Motor neuron (in vitro differentiated cells): Measurements from ENCODE around the gene GBE1. TPM values are rescaled to one million over a fixed set of nuclear protein-coding genes. Genes with fewer than 3 reads are reported as not detected.

Experiments used
- ATAC-seq, 8 experiments: fragments of 200-7000 bp; cut with Tn5 transposase; replicated peaks in 6 of 8; 2 replicates each; pipeline ENCODE4 v1.8.0; 2021; ENCODE audit warnings: mild to moderate bottlenecking in 8 of 8, moderate library complexity in 8 of 8
- H3K27ac ChIP-seq, 2 donors: fragments of 250-450 bp; sonication (Bioruptor Pico); 2 replicates each; pipeline ENCODE4 v1.9.0; 2021; ENCODE audit warnings: antibody characterized with exemption in 2 of 2, mild to moderate bottlenecking in 2 of 2, moderate library complexity in 1 of 2
- H3K4me1 ChIP-seq, 2 donors: fragments of 250-450 bp; sonication (Bioruptor Pico); replicated peaks in 1 of 2; 2 replicates each; pipeline ENCODE4 v1.6.1; 2021; ENCODE audit warnings: antibody characterized with exemption in 2 of 2, mild to moderate bottlenecking in 2 of 2, moderate library complexity in 1 of 2
- H3K4me3 ChIP-seq, 5 donors: fragments of 250-450 bp; sonication (Bioruptor Pico); 2 replicates each; pipeline ENCODE4 v1.9.0; 2021; ENCODE audit warnings: antibody characterized with exemption in 5 of 5, mild to moderate bottlenecking in 5 of 5, moderate library complexity in 4 of 5
- WGBS, 10 experiments: fragments of 450-650 bp; shearing (Covaris generic); methylation state at CpG; one replicate each; pipeline ENCODE4 v1.0.0; 2022; 5-methylcytosine and 5-hydroxymethylcytosine counted together
- in situ Hi-C, 9 experiments: fragments of 400-800 bp; cut with MboI; loops; one replicate each; pipeline ENCODE4 v1.15.0; 2021; ENCODE audit warnings: low sequenced_read_pairs in 9 of 9, low pct_unique_long_range_greater_than_20kb in 2 of 9; ENCODE audit not compliant: unreplicated experiment in 9 of 9
- total RNA-seq, 8 experiments: library from RNA; unstranded; fragments of 300-600 nt; gene quantifications; 2 replicates each; pipeline versions ENCODE4 v1.2.3 to v1.2.4, GENCODE V29; 2022

The GBE1 gene
- total RNA-seq, 8 experiments from 2014 or later, result 17.9 to 47.9 (median 19.5) TPM

GRCh38 chr3:81676706-81677456 lies 84.6 kb downstream of the GBE1 start:
- in situ Hi-C loops, result loop anchor here in 1 of 9 experiments (25.0 kb wide), 1 partner anchor 460 kb away; no protein-coding TSS in a partner anchor

GRCh38 chr3:81674690-81675089 lies 86.8 kb downstream of the GBE1 start:
- Histone ChIP-seq H3K27ac (no peak overlapping the region), H3K4me3 (no peak overlapping the region), H3K4me1 (no peaks in the 10 kb centered on the region)
- in situ Hi-C loops, result loop anchor here in 1 of 9 experiments (25.0 kb wide), 1 partner anchor 463 kb away; no protein-coding TSS in a partner anchor
- no peak for ATAC-seq

More at GRCh38 chr3:81676706-81677456, 84.6 kb downstream of the GBE1 start:
- no peak overlapping the region for H3K4me3 ChIP-seq
- peak in 1 of 8 experiments; percentile 58 for ATAC-seq
- no peaks in the 10 kb centered on the region for H3K4me1 ChIP-seq
- 76 to 93% (median 84%) methylated on average over 2 to 5 of the region's 5 CpGs for WGBS, 10 experiments
- no peak overlapping the region for H3K27ac ChIP-seq

GRCh38 chr3:81668283-81668682 lies 93.2 kb downstream of the GBE1 start:
- no peak overlapping the region for H3K27ac ChIP-seq
- no peaks in the 10 kb centered on the region for H3K4me1 ChIP-seq
- no peak overlapping the region for H3K4me3 ChIP-seq
- WGBS, 10 experiments, result 74 to 100% (median 93%) methylated on average over 1 to 3 of the region's 3 CpGs
- ATAC-seq, result no peak
- in situ Hi-C loops, result no loop called here

GRCh38 chr3:81666502-81667121 lies 94.8 kb downstream of the GBE1 start:
- H3K4me1 ChIP-seq, result no peaks in the 10 kb centered on the region
- no peak overlapping the region for H3K4me3 ChIP-seq
- no peak overlapping the region for H3K27ac ChIP-seq
- no peak for ATAC-seq
- in situ Hi-C loops, result no loop called here

- ATAC-seq, result no peak
- Histone ChIP-seq H3K27ac (no peak overlapping the region), H3K4me1 (no peaks in the 10 kb centered on the region), H3K4me3 (no peak overlapping the region)
- in situ Hi-C loops, result no loop called here
- WGBS, 10 experiments, result 90 to 100% (median 99%) methylated on average over 1 to 7 of the region's 10 CpGs; no CpG with 5 or more reads in 6 of the 10 experiments
These were observed 98.3 kb downstream of the GBE1 start for GRCh38 chr3:81663114-81663513.

GRCh38 chr3:81660036-81660435 lies 101.4 kb downstream of the GBE1 start:
- WGBS, 10 experiments, result 86 to 100% (median 100%) methylated on average over 1 of the region's 1 CpG; no CpG with 5 or more reads in 2 of the 10 experiments
- ATAC-seq, result no peak
- in situ Hi-C loops, result no loop called here
- Histone ChIP-seq H3K4me1 (no peaks in the 10 kb centered on the region), H3K4me3 (no peak overlapping the region), H3K27ac (no peak overlapping the region)

- WGBS, 10 experiments, result 40 to 92% (median 63%) methylated on average over 1 to 3 of the region's 3 CpGs
- Histone ChIP-seq H3K4me1 (no peaks in the 10 kb centered on the region), H3K4me3 (no peak overlapping the region), H3K27ac (no peak overlapping the region)
- in situ Hi-C loops, result no loop called here
- no peak for ATAC-seq
These were observed 103.0 kb downstream of the GBE1 start for GRCh38 chr3:81658322-81658997.

- in situ Hi-C loops, result no loop called here
- 70 to 100% (median 93%) methylated on average over 2 to 4 of the region's 4 CpGs; no CpG with 5 or more reads in 1 of the 10 experiments for WGBS, 10 experiments
- H3K4me1 ChIP-seq, result no peaks in the 10 kb centered on the region
- no peak overlapping the region for H3K27ac ChIP-seq
- ATAC-seq, result no peak
- H3K4me3 ChIP-seq, result no peak overlapping the region
These were observed 110.3 kb downstream of the GBE1 start for GRCh38 chr3:81651139-81651538.

- WGBS, 10 experiments, result 63 to 100% (median 86%) methylated on average over 1 to 3 of the region's 3 CpGs
- in situ Hi-C loops, result no loop called here
- Histone ChIP-seq H3K4me3 (no peak overlapping the region), H3K27ac (no peak overlapping the region), H3K4me1 (no peaks in the 10 kb centered on the region)
- ATAC-seq, result no peak
These were observed 111.3 kb downstream of the GBE1 start for GRCh38 chr3:81650187-81650586.

GRCh38 chr3:81645248-81645647 lies 116.2 kb downstream of the GBE1 start:
- Histone ChIP-seq H3K4me3 (no peak overlapping the region), H3K27ac (no peak overlapping the region), H3K4me1 (no peaks in the 10 kb centered on the region)
- WGBS, 10 experiments, result 75 to 100% (median 100%) methylated on average over 1 of the region's 1 CpG; no CpG with 5 or more reads in 5 of the 10 experiments
- in situ Hi-C loops, result loop anchor here in 1 of 9 experiments (25.0 kb wide), 1 partner anchor 158 kb away; no protein-coding TSS in a partner anchor
- ATAC-seq, result no peak

- in situ Hi-C loops, result loop anchor here in 1 of 9 experiments (25.0 kb wide), 1 partner anchor 156 kb away; no protein-coding TSS in a partner anchor
- Histone ChIP-seq H3K27ac (no peak overlapping the region), H3K4me1 (no peaks in the 10 kb centered on the region), H3K4me3 (no peak overlapping the region)
- 0 to 95% (median 70%) methylated on average over 1 to 2 of the region's 2 CpGs; no CpG with 5 or more reads in 2 of the 10 experiments for WGBS, 10 experiments
- peak in 3 of 8 experiments; percentile 81 to 83 (median 83) for ATAC-seq
These were observed 117.7 kb downstream of the GBE1 start for GRCh38 chr3:81643721-81644120.

- no peaks in the 10 kb centered on the region for H3K4me1 ChIP-seq
- H3K27ac ChIP-seq, result no peak overlapping the region
- H3K4me3 ChIP-seq, result no peak overlapping the region
- in situ Hi-C loops, result loop anchor here in 1 of 9 experiments (25.0 kb wide), 1 partner anchor 151 kb away; no protein-coding TSS in a partner anchor
- no peak for ATAC-seq
These were observed 123.0 kb downstream of the GBE1 start for GRCh38 chr3:81638480-81638879.

GRCh38 chr3:81632659-81633058 lies 128.8 kb downstream of the GBE1 start:
- in situ Hi-C loops, result loop anchor here in 1 of 9 experiments (25.0 kb wide), 1 partner anchor 145 kb away; no protein-coding TSS in a partner anchor
- 80 to 100% (median 96%) methylated on average over 1 to 2 of the region's 2 CpGs; no CpG with 5 or more reads in 2 of the 10 experiments for whole genome bisulfite sequencing, 10 experiments
- Histone ChIP-seq H3K4me3 (no peak overlapping the region), H3K4me1 (no peaks in the 10 kb centered on the region), H3K27ac (no peak overlapping the region)
- ATAC-seq, result no peak
